WTC11 (cell line): ENCODE measurements around the gene NOP10.

Experiments used
- CREM ChIP-seq: sonication (generic); formaldehyde crosslinking; IDR thresholded peaks from 2 replicates; pipeline ENCODE4 v1.8.1; 2022; ENCODE audit warnings: mild to moderate bottlenecking, missing genetic modification reagents, moderate library complexity
- ESRRA ChIP-seq: sonication (generic); formaldehyde crosslinking; IDR thresholded peaks from 2 replicates; pipeline ENCODE4 v1.8.1; 2022; ENCODE audit warnings: mild to moderate bottlenecking, missing genetic modification reagents, borderline replicate concordance
- GABPB1 ChIP-seq: sonication (generic); formaldehyde crosslinking; IDR thresholded peaks from 2 replicates; pipeline ENCODE4 v1.8.1; 2023; ENCODE audit warnings: mild to moderate bottlenecking, missing genetic modification reagents
- NFE2L1 ChIP-seq: sonication (generic); formaldehyde crosslinking; IDR thresholded peaks from 2 replicates; pipeline ENCODE4 v1.8.1; 2023; ENCODE audit warnings: missing genetic modification reagents
- SP1 ChIP-seq: sonication (generic); formaldehyde crosslinking; conservative IDR thresholded peaks from 2 replicates; pipeline ENCODE4 v1.8.1; 2022; ENCODE audit warnings: missing genetic modification reagents
- TF ChIP-seq, protein P1 (sequence below): fragments of 200-600 bp; IDR thresholded peaks from 2 replicates; pipeline ENCODE4 v1.8.0; 2022; ENCODE audit warnings: antibody characterized with exemption
- TF ChIP-seq, protein P2 (sequence below): sonication (generic); formaldehyde crosslinking; IDR thresholded peaks from 2 replicates; pipeline ENCODE4 v1.8.0; 2022; ENCODE audit warnings: mild to moderate bottlenecking, missing genetic modification reagents
- TF ChIP-seq, protein P3 (sequence below): sonication (generic); formaldehyde crosslinking; IDR thresholded peaks from 2 replicates; pipeline ENCODE4 v1.8.0; 2022; ENCODE audit warnings: mild to moderate bottlenecking, missing genetic modification reagents
- TF ChIP-seq, protein P4 (sequence below): sonication (generic); formaldehyde crosslinking; IDR thresholded peaks from 2 replicates; pipeline ENCODE4 v1.8.1; 2023; ENCODE audit warnings: mild to moderate bottlenecking, moderate library complexity, missing genetic modification reagents
- TF ChIP-seq, protein P5 (sequence below): sonication (generic); formaldehyde crosslinking; IDR thresholded peaks from 2 replicates; pipeline ENCODE4 v1.8.0; 2023; ENCODE audit warnings: missing genetic modification reagents
- TF ChIP-seq, protein P6 (sequence below): sonication (generic); formaldehyde crosslinking; IDR thresholded peaks from 2 replicates; pipeline ENCODE4 v1.8.1; 2022; ENCODE audit warnings: low read depth, missing genetic modification reagents, borderline replicate concordance

DNA sequence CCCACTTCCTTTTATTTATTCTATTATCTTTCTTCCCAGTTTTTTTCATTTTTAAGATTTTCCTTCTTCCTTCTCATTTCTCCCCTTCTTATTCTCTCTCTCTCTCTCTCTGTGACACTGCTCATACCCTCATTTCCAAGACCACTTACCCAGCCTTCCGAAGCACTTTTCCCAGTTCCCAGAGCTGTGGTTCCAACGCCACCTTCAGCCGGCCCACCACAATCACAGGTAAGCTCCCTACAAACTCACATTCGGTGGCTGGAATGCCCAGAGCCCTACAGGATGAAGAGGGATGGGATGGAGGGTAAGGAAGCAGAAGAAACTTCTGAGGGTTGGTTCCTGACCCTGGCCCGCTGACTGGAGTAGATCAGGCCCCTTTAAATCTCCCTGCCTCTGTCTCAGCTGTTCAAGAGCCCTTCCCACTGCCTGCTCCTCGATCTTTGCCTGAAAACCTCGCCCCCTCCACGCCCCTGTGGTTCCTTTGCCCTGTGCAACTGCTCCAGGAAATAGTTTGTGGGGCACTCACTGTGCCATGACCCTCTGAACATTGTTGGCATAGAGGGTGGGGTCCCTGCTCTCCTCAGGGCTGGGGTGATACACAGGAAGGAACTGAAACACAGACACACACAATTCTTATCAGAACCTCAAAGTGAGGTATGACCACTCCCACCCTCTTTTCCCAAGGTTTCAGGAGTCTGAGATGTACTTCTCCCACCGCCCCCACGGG is 19.3 kb upstream of the NOP10 start:
- TF ChIP-seq, protein P1, sequence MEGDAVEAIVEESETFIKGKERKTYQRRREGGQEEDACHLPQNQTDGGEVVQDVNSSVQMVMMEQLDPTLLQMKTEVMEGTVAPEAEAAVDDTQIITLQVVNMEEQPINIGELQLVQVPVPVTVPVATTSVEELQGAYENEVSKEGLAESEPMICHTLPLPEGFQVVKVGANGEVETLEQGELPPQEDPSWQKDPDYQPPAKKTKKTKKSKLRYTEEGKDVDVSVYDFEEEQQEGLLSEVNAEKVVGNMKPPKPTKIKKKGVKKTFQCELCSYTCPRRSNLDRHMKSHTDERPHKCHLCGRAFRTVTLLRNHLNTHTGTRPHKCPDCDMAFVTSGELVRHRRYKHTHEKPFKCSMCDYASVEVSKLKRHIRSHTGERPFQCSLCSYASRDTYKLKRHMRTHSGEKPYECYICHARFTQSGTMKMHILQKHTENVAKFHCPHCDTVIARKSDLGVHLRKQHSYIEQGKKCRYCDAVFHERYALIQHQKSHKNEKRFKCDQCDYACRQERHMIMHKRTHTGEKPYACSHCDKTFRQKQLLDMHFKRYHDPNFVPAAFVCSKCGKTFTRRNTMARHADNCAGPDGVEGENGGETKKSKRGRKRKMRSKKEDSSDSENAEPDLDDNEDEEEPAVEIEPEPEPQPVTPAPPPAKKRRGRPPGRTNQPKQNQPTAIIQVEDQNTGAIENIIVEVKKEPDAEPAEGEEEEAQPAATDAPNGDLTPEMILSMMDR = no peak
- TF ChIP-seq, protein P2, sequence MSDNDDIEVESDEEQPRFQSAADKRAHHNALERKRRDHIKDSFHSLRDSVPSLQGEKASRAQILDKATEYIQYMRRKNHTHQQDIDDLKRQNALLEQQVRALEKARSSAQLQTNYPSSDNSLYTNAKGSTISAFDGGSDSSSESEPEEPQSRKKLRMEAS = no peak
- TF ChIP-seq SP1 (CRISPR knock-in tag) = no peak
- TF ChIP-seq, protein P3, sequence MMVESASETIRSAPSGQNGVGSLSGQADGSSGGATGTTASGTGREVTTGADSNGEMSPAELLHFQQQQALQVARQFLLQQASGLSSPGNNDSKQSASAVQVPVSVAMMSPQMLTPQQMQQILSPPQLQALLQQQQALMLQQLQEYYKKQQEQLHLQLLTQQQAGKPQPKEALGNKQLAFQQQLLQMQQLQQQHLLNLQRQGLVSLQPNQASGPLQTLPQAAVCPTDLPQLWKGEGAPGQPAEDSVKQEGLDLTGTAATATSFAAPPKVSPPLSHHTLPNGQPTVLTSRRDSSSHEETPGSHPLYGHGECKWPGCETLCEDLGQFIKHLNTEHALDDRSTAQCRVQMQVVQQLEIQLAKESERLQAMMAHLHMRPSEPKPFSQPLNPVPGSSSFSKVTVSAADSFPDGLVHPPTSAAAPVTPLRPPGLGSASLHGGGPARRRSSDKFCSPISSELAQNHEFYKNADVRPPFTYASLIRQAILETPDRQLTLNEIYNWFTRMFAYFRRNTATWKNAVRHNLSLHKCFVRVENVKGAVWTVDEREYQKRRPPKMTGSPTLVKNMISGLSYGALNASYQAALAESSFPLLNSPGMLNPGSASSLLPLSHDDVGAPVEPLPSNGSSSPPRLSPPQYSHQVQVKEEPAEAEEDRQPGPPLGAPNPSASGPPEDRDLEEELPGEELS = no peak
- TF ChIP-seq ESRRA (CRISPR knock-in tag) = no peak
- TF ChIP-seq, protein P4, sequence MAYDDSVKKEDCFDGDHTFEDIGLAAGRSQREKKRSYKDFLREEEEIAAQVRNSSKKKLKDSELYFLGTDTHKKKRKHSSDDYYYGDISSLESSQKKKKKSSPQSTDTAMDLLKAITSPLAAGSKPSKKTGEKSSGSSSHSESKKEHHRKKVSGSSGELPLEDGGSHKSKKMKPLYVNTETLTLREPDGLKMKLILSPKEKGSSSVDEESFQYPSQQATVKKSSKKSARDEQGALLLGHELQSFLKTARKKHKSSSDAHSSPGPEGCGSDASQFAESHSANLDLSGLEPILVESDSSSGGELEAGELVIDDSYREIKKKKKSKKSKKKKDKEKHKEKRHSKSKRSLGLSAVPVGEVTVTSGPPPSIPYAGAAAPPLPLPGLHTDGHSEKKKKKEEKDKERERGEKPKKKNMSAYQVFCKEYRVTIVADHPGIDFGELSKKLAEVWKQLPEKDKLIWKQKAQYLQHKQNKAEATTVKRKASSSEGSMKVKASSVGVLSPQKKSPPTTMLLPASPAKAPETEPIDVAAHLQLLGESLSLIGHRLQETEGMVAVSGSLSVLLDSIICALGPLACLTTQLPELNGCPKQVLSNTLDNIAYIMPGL (CRISPR knock-in tag) = no peak
- no peak for TF ChIP-seq NFE2L1 (CRISPR knock-in tag)
- TF ChIP-seq, protein P5, sequence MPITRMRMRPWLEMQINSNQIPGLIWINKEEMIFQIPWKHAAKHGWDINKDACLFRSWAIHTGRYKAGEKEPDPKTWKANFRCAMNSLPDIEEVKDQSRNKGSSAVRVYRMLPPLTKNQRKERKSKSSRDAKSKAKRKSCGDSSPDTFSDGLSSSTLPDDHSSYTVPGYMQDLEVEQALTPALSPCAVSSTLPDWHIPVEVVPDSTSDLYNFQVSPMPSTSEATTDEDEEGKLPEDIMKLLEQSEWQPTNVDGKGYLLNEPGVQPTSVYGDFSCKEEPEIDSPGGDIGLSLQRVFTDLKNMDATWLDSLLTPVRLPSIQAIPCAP = no peak
- TF ChIP-seq GABPB1 (CRISPR knock-in tag) = no peak
- TF ChIP-seq, protein P6, sequence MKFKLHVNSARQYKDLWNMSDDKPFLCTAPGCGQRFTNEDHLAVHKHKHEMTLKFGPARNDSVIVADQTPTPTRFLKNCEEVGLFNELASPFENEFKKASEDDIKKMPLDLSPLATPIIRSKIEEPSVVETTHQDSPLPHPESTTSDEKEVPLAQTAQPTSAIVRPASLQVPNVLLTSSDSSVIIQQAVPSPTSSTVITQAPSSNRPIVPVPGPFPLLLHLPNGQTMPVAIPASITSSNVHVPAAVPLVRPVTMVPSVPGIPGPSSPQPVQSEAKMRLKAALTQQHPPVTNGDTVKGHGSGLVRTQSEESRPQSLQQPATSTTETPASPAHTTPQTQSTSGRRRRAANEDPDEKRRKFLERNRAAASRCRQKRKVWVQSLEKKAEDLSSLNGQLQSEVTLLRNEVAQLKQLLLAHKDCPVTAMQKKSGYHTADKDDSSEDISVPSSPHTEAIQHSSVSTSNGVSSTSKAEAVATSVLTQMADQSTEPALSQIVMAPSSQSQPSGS (CRISPR knock-in tag) = no peak
- no peak for TF ChIP-seq CREM
